ENCODE measurements around the gene LRRTM4.
"Not testable (repeated sequence)": the region's sequence is repeated elsewhere in the genome, so short reads cannot be mapped to it uniquely, and the experiment has no call there.

LRRTM4 gene

GRCh38 chr2:76749858-76750257, 772.3 kb downstream of the LRRTM4 start:
- DNase-seq: no peak
- in situ Hi-C loops (cut with HindIII; ENCODE audit: low pct_ligation_motif_present, low pct_unique_long_range_greater_than_20kb, low sequenced_read_pairs): no loop called here

GRCh38 chr2:76748581-76749296, 773.4 kb downstream of the LRRTM4 start:
- in situ Hi-C loops (cut with HindIII; ENCODE audit: low pct_ligation_motif_present, low pct_unique_long_range_greater_than_20kb, low sequenced_read_pairs): no loop called here
- DNase-seq: no peak

GRCh38 chr2:76745605-76746004, 776.6 kb downstream of the LRRTM4 start:
- DNase-seq: no peak
- in situ Hi-C loops (cut with HindIII; ENCODE audit: low pct_ligation_motif_present, low pct_unique_long_range_greater_than_20kb, low sequenced_read_pairs): no loop called here

GRCh38 chr2:76737607-76738006, 784.6 kb downstream of the LRRTM4 start:
- DNase-seq: no peak
- in situ Hi-C loops (cut with HindIII; ENCODE audit: low pct_ligation_motif_present, low pct_unique_long_range_greater_than_20kb, low sequenced_read_pairs): no loop called here

- DNase-seq: no peak
- in situ Hi-C loops (cut with HindIII; ENCODE audit: low pct_ligation_motif_present, low pct_unique_long_range_greater_than_20kb, low sequenced_read_pairs): no loop called here
Measured at GRCh38 chr2:76733736-76734135, 788.4 kb downstream of the LRRTM4 start.

- in situ Hi-C loops (cut with HindIII; ENCODE audit: low pct_ligation_motif_present, low pct_unique_long_range_greater_than_20kb, low sequenced_read_pairs): no loop called here
- no peak for DNase-seq
Measured at GRCh38 chr2:76731157-76731556, 791.0 kb downstream of the LRRTM4 start.

- DNase-seq: no peak
- in situ Hi-C loops (cut with HindIII; ENCODE audit: low pct_ligation_motif_present, low pct_unique_long_range_greater_than_20kb, low sequenced_read_pairs): no loop called here
Measured at GRCh38 chr2:76730021-76730420, 792.2 kb downstream of the LRRTM4 start.

- in situ Hi-C loops (cut with HindIII; ENCODE audit: low pct_ligation_motif_present, low pct_unique_long_range_greater_than_20kb, low sequenced_read_pairs): no loop called here
- DNase-seq: no peak
Measured at GRCh38 chr2:76721226-76721625, 801.0 kb downstream of the LRRTM4 start.

GRCh38 chr2:76713312-76713711, 808.9 kb downstream of the LRRTM4 start:
- DNase-seq: no peak
- in situ Hi-C loops (cut with HindIII; ENCODE audit: low pct_ligation_motif_present, low pct_unique_long_range_greater_than_20kb, low sequenced_read_pairs): no loop called here

GRCh38 chr2:76711490-76711889, 810.7 kb downstream of the LRRTM4 start:
- in situ Hi-C loops (cut with HindIII; ENCODE audit: low pct_ligation_motif_present, low pct_unique_long_range_greater_than_20kb, low sequenced_read_pairs): no loop called here
- DNase-seq: no peak

GRCh38 chr2:76700894-76701293, 821.3 kb downstream of the LRRTM4 start:
- no peak for DNase-seq
- in situ Hi-C loops (cut with HindIII; ENCODE audit: low pct_ligation_motif_present, low pct_unique_long_range_greater_than_20kb, low sequenced_read_pairs): no loop called here

GRCh38 chr2:76697998-76698713, 824.0 kb downstream of the LRRTM4 start:
- in situ Hi-C loops (cut with HindIII; ENCODE audit: low pct_ligation_motif_present, low pct_unique_long_range_greater_than_20kb, low sequenced_read_pairs); DNase-seq: not testable (repeated sequence)

Measured in ACHN (cell line).